NB4 (cell line): ENCODE data around the gene FBXW8.

Source experiments
- CTCF ChIP-seq: IDR thresholded peaks from one replicate; pipeline ENCODE4 v1.5.1; 2012; ENCODE audit warnings: low read depth, low read length
- MAX ChIP-seq: IDR thresholded peaks from 2 replicates; pipeline ENCODE4 v1.6.1; 2011; ENCODE audit warnings: low read depth, low read length
- POLR2A ChIP-seq: IDR thresholded peaks from 2 replicates; pipeline ENCODE4 v1.6.1; 2011; ENCODE audit warnings: mild to moderate bottlenecking; ENCODE audit not compliant: insufficient read length; ENCODE audit errors: extremely low read depth

GRCh38 chr12:116959198-116959460 lies 48.4 kb downstream of the FBXW8 start:
- no peak for TF ChIP-seq CTCF
- no peak for TF ChIP-seq POLR2A
- no peak for TF ChIP-seq MAX
